GM21423 (cell line): ENCODE results near the gene COL26A1.
"Not testable (repeated sequence)": the region's sequence is repeated elsewhere in the genome, so short reads cannot be mapped to it uniquely, and the experiment has no call there.

ENCODE experiments used
- ATAC-seq: cut with Tn5 transposase; IDR thresholded peaks from one replicate; pipeline ENCODE4 v1.9.1; 2021; ENCODE audit warnings: mild to moderate bottlenecking, moderate library complexity; ENCODE audit not compliant: unreplicated experiment

The COL26A1 gene

GRCh38 chr7:101490439-101490838 lies 127.8 kb downstream of the COL26A1 start:
- not testable (repeated sequence) for ATAC-seq

GRCh38 chr7:101491442-101491841 lies 128.8 kb downstream of the COL26A1 start:
- ATAC-seq, result not testable (repeated sequence)

GRCh38 chr7:101494602-101495329 lies 132.1 kb downstream of the COL26A1 start:
- ATAC-seq, result no peak

- no peak for ATAC-seq
These were observed 133.3 kb downstream of the COL26A1 start for GRCh38 chr7:101496017-101496416.

- ATAC-seq, result no peak
These were observed 138.7 kb downstream of the COL26A1 start for GRCh38 chr7:101501351-101501750.

- no peak for ATAC-seq
These were observed 139.9 kb downstream of the COL26A1 start for GRCh38 chr7:101502466-101503098.

GRCh38 chr7:101505510-101505909 lies 142.8 kb downstream of the COL26A1 start:
- not testable (repeated sequence) for ATAC-seq

- ATAC-seq, result no peak
These were observed 143.9 kb downstream of the COL26A1 start for GRCh38 chr7:101506531-101506930.

GRCh38 chr7:101507327-101507726 lies 144.7 kb downstream of the COL26A1 start:
- ATAC-seq, result no peak

- no peak for ATAC-seq
These were observed 145.1 kb downstream of the COL26A1 start for GRCh38 chr7:101507791-101508252.

GRCh38 chr7:101510297-101510696 lies 147.6 kb downstream of the COL26A1 start:
- ATAC-seq, result no peak

- no peak for ATAC-seq
These were observed 149.3 kb downstream of the COL26A1 start for GRCh38 chr7:101511965-101512364.

GRCh38 chr7:101516851-101517250 lies 154.2 kb downstream of the COL26A1 start:
- no peak for ATAC-seq

- no peak for ATAC-seq
These were observed 154.6 kb downstream of the COL26A1 start for GRCh38 chr7:101517304-101517703.

- no peak for ATAC-seq
These were observed 155.7 kb downstream of the COL26A1 start for GRCh38 chr7:101518336-101518735.

GRCh38 chr7:101519324-101520023 lies 156.8 kb downstream of the COL26A1 start:
- no peak for ATAC-seq

- no peak for ATAC-seq
These were observed 158.8 kb downstream of the COL26A1 start for GRCh38 chr7:101521430-101521925.

GRCh38 chr7:101522021-101522420 lies 159.3 kb downstream of the COL26A1 start:
- ATAC-seq, result no peak

- ATAC-seq, result no peak
These were observed 165.4 kb downstream of the COL26A1 start for GRCh38 chr7:101527844-101528667.

GRCh38 chr7:101529560-101529959 lies 166.9 kb downstream of the COL26A1 start:
- ATAC-seq, result no peak
